ENCODE results near the gene MYO9B. TPM values are rescaled to one million over a fixed set of nuclear protein-coding genes. Genes with fewer than 3 reads are reported as not detected.

MYO9B gene
- total and polyA plus RNA-seq, 2 of the 13 experiments (the other 11 are each of a cell fraction or from before 2014, with no cell fraction given) = 18.0 to 18.3 TPM

- intact Hi-C loops (cut with micrococcal nuclease; ENCODE audit: unreplicated experiment) = no loop called here
- peaks cover 61% of the 10 kb centered on the region for H3K79me2 ChIP-seq (ENCODE audit: insufficient read depth, low read length)
- no peaks in the 10 kb centered on the region for H3K9me3 ChIP-seq (ENCODE audit: low read length)
- peaks cover 69% of the 10 kb centered on the region for H3K4me1 ChIP-seq (ENCODE audit: insufficient read depth, low read length)
- DNase-seq (ENCODE audit: low spot score) = peak; percentile 60
- peak overlapping the region; percentile 70 for H3K4me2 ChIP-seq (ENCODE audit: low read depth, low read length)
- H3K27me3 ChIP-seq (ENCODE audit: control insufficient read depth in 1 of 2, insufficient read depth in 2 of 2, low read length in 2 of 2) = no peaks in the 10 kb centered on the region
- ChIA-PET POLR2A (interaction anchor here (0.9 to 9.0 kb wide), 10 partner anchors 9 to 65 kb away, joined by 3 to 178 read pairs (median 10); partner anchors contain the start of genes ABHD8, BABAM1, MRPL34 and OCEL1), CTCF (ENCODE audit: low intra/inter-chr PET ratio, low total read pairs) (no interaction called here)
- BruUV-seq (replicated peaks) = no TSS peak
- peak overlapping the region; percentile 82 for H3K27ac ChIP-seq (ENCODE audit: extremely low read length, insufficient read depth, low read length)
- FAIRE-seq = peak; percentile 87
- 3% methylated on average over 23 of the region's 24 CpGs for WGBS (ENCODE audit: low lambda C conversion rate)
- H3K36me3 ChIP-seq (replicated peaks in 1 of 2; ENCODE audit: control insufficient read depth in 1 of 2, insufficient read depth in 2 of 2, low read length in 2 of 2) = peaks cover 10 to 19% of the 10 kb centered on the region in 2 experiments; a peak in 4 of 5 replicates
- H2AFZ ChIP-seq (ENCODE audit: low read length) = no peak overlapping the region
- ATAC-seq = peak; percentile 32
- in situ Hi-C loops (cut with HindIII; ENCODE audit: extremely low pct_ligation_motif_present, low pct_unique_long_range_greater_than_20kb) = no loop called here
- peak overlapping the region; percentile 19 to 57 (median 34); a peak in 5 of 6 replicates for H3K4me3 ChIP-seq (replicated peaks in 1 of 3; ENCODE audit: insufficient read depth in 1 of 3, low read depth in 2 of 3, low read length in 3 of 3)
- peaks cover 27% of the 10 kb centered on the region; the same call in 1 of the 2 replicates for H4K20me1 ChIP-seq (ENCODE audit: insufficient read depth, low read length)
- H3K9ac ChIP-seq (ENCODE audit: insufficient read depth, low read depth, low read length) = peak overlapping the region; percentile 46; the same call in 1 of the 2 replicates
- TF ChIP-seq CSRNP1 (CRISPR knock-in tag; IDR thresholded peaks at IDR 0.05) (no peak), E2F5 (CRISPR knock-in tag; conservative IDR thresholded peaks at IDR 0.05) (no peak), RXRA (CRISPR knock-in tag; IDR thresholded peaks at IDR 0.05) (peak; percentile 93), THAP9 (CRISPR knock-in tag; IDR thresholded peaks at IDR 0.05; ENCODE audit: borderline replicate concordance) (peak; percentile 43; the same call in 1 of the 2 replicates), ZMYM3 (CRISPR knock-in tag; IDR thresholded peaks at IDR 0.05) (peak; percentile 56; the same call in 1 of the 2 replicates), TARDBP (CRISPR knock-in tag; IDR thresholded peaks at IDR 0.05) (peak; percentile 61; the same call in 1 of the 2 replicates), ASH2L (IDR thresholded peaks at IDR 0.05; ENCODE audit: insufficient read length, low read depth, low read length) (peak; percentile 55), STAG1 (CRISPR knock-in tag; IDR thresholded peaks at IDR 0.05) (0 out of 2 replicates have a peak, but pooled peaks have one; percentile 9), AGO2 (optimal IDR thresholded peaks at IDR 0.05; ENCODE audit: low read depth, low read length) (peak; percentile 74)
- TF ChIP-seq, protein P1, sequence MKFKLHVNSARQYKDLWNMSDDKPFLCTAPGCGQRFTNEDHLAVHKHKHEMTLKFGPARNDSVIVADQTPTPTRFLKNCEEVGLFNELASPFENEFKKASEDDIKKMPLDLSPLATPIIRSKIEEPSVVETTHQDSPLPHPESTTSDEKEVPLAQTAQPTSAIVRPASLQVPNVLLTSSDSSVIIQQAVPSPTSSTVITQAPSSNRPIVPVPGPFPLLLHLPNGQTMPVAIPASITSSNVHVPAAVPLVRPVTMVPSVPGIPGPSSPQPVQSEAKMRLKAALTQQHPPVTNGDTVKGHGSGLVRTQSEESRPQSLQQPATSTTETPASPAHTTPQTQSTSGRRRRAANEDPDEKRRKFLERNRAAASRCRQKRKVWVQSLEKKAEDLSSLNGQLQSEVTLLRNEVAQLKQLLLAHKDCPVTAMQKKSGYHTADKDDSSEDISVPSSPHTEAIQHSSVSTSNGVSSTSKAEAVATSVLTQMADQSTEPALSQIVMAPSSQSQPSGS (CRISPR knock-in tag; IDR thresholded peaks at IDR 0.05) = peak; percentile 41; the same call in 1 of the 2 replicates
- TF ChIP-seq, protein P2, sequence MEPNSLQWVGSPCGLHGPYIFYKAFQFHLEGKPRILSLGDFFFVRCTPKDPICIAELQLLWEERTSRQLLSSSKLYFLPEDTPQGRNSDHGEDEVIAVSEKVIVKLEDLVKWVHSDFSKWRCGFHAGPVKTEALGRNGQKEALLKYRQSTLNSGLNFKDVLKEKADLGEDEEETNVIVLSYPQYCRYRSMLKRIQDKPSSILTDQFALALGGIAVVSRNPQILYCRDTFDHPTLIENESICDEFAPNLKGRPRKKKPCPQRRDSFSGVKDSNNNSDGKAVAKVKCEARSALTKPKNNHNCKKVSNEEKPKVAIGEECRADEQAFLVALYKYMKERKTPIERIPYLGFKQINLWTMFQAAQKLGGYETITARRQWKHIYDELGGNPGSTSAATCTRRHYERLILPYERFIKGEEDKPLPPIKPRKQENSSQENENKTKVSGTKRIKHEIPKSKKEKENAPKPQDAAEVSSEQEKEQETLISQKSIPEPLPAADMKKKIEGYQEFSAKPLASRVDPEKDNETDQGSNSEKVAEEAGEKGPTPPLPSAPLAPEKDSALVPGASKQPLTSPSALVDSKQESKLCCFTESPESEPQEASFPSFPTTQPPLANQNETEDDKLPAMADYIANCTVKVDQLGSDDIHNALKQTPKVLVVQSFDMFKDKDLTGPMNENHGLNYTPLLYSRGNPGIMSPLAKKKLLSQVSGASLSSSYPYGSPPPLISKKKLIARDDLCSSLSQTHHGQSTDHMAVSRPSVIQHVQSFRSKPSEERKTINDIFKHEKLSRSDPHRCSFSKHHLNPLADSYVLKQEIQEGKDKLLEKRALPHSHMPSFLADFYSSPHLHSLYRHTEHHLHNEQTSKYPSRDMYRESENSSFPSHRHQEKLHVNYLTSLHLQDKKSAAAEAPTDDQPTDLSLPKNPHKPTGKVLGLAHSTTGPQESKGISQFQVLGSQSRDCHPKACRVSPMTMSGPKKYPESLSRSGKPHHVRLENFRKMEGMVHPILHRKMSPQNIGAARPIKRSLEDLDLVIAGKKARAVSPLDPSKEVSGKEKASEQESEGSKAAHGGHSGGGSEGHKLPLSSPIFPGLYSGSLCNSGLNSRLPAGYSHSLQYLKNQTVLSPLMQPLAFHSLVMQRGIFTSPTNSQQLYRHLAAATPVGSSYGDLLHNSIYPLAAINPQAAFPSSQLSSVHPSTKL (CRISPR knock-in tag; IDR thresholded peaks at IDR 0.05) = peak; percentile 43; the same call in 1 of the 2 replicates
Observed at GRCh38 chr19:17240062-17240752, 164.6 kb downstream of the MYO9B start.
